GM23248 (cell line): ENCODE data around the gene HMGXB3.

Experiments used
- EZH2 ChIP-seq: fragments of 200-600 bp; sonication (generic); IDR thresholded peaks from 2 replicates; pipeline ENCODE4 v1.6.1; 2018; ENCODE audit warnings: antibody characterized with exemption, mild to moderate bottlenecking; ENCODE audit not compliant: insufficient read depth, poor library complexity, severe bottlenecking
- EZH2phosphoT487 ChIP-seq: fragments of 200-600 bp; sonication (generic); IDR thresholded peaks from 2 replicates; pipeline ENCODE4 v1.6.1; 2018; ENCODE audit warnings: antibody characterized with exemption, moderate library complexity, mild to moderate bottlenecking, low read depth; ENCODE audit not compliant: insufficient read depth

DNA sequence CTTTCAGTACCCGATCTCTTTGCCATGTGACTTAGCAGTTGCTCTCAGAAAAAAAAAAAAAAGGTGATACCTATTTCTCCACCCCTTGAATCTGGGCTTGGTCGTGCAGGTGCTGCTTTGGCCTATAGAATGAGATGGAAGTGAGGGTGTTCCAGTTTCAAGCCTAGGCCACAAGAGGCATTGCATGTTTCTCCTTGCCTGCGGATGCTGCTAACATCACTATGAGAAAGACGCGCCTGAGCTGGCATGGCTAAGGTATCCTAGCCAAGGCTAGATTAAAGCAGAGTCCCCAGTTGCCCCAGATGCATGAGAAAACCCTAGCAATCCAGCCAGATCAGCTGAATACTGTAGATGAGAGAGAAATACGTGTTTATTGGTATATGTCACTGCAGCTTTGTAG lies 100.5 kb downstream of the HMGXB3 start:
- TF ChIP-seq EZH2, result no peak
- no peak for TF ChIP-seq EZH2phosphoT487
